HepG2 (cell line): ENCODE data around the gene ERCC6L2. TPM values are rescaled to one million over a fixed set of nuclear protein-coding genes. Genes with fewer than 3 reads are reported as not detected.

Experiments used
- ATAC-seq: fragments of 200-7000 bp; cut with Tn5 transposase; 3 replicates; pipeline ENCODE4 v1.9.1; 2020; ENCODE audit warnings: mild to moderate bottlenecking, moderate library complexity
- BruUV-seq: library from RNA; stranded (reverse); fragments of 400-500 nt; replicated peaks from 2 replicates; lab custom pipeline; 2021; lab: Mats Ljungman, UMichigan
- CTCF ChIA-PET: fragments of 300-600 bp; formaldehyde crosslinking; extraction: SDS; loops from one replicate; lab custom pipeline; 2021; ENCODE audit warnings: low total read pairs, inconsistent platforms, low intra/inter-chr PET ratio; lab: Yijun Ruan, JAX
- POLR2A ChIA-PET: fragments of 350-600 bp; sonication (Branson Sonifier 250); formaldehyde crosslinking; loops from one replicate; lab custom pipeline; 2020; ENCODE audit warnings: antibody characterized with exemption, inconsistent platforms; lab: Yijun Ruan, JAX
- DNase-seq: peaks from one replicate; pipeline ENCODE4 v3.0.0-alpha.2; 2015; ENCODE audit warnings: low spot score
- FAIRE-seq: peaks from 3 replicates; lab custom pipeline; 2011; peaks lifted over from hg19 to GRCh38; lab: Jason Lieb, UNC
- H2AFZ ChIP-seq: one replicate; pipeline ENCODE4 v1.6.1; 2011; ENCODE audit warnings: low read length, inconsistent platforms
- H3K27ac ChIP-seq: fragments of 300-600 bp; 3 replicates; pipeline ENCODE4 v1.8.0; 2011; ENCODE audit warnings: mixed run types, mild to moderate bottlenecking, mixed read lengths, low read length, inconsistent platforms; ENCODE audit not compliant: insufficient read depth; ENCODE audit errors: extremely low read length
- H3K27me3 ChIP-seq, 2 experiments: fragments of 200-600 bp in 1 of 2; 2 replicates in 1 of 2; 3 replicates in 1 of 2; pipeline versions ENCODE4 v1.6.0 to v1.8.0; 2011; ENCODE audit warnings: low read length in 2 of 2, mild to moderate bottlenecking in 2 of 2, moderate library complexity in 2 of 2, inconsistent platforms in 1 of 2; ENCODE audit not compliant: insufficient read depth in 2 of 2, control insufficient read depth in 1 of 2
- H3K36me3 ChIP-seq, 2 experiments: fragments of 200-600 bp in 1 of 2; replicated peaks in 1 of 2; 2 replicates in 1 of 2; 3 replicates in 1 of 2; pipeline versions ENCODE4 v1.5.1 to v1.8.0; 2011; ENCODE audit warnings: low read length in 2 of 2, inconsistent platforms in 1 of 2; ENCODE audit not compliant: insufficient read depth in 2 of 2, control insufficient read depth in 1 of 2
- H3K4me1 ChIP-seq: 2 replicates; pipeline ENCODE4 v1.5.1; 2012; ENCODE audit warnings: low read length, inconsistent platforms; ENCODE audit not compliant: insufficient read depth
- H3K4me2 ChIP-seq: 2 replicates; pipeline ENCODE4 v1.6.0; 2011; ENCODE audit warnings: low read depth, low read length, inconsistent platforms
- H3K4me3 ChIP-seq, 3 experiments: fragments of 200-600 bp in 1 of 3; sonication (generic), shearing (Covaris generic) in 1 of 3; replicated peaks in 1 of 3; 2 replicates each; pipeline ENCODE4 v1.5.1; 2011 to 2016; ENCODE audit warnings: low read length in 3 of 3, inconsistent platforms in 2 of 3, low read depth in 2 of 3, mild to moderate bottlenecking in 2 of 3, control low read depth in 1 of 3, mixed read lengths in 1 of 3; ENCODE audit not compliant: insufficient read depth in 1 of 3
- H3K79me2 ChIP-seq: one replicate; pipeline ENCODE4 v1.6.1; 2011; ENCODE audit warnings: low read length, inconsistent platforms; ENCODE audit not compliant: insufficient read depth
- H3K9ac ChIP-seq: 2 replicates; pipeline ENCODE4 v1.6.0; 2011; ENCODE audit warnings: mild to moderate bottlenecking, low read depth, low read length, inconsistent platforms; ENCODE audit not compliant: insufficient read depth
- H3K9me3 ChIP-seq: 2 replicates; pipeline ENCODE4 v1.5.1; 2012; ENCODE audit warnings: mild to moderate bottlenecking, low read length
- H4K20me1 ChIP-seq: 2 replicates; pipeline ENCODE4 v1.6.0; 2011; ENCODE audit warnings: inconsistent platforms, mild to moderate bottlenecking, low read length, moderate library complexity; ENCODE audit not compliant: insufficient read depth
- CEBPG ChIP-seq: IDR thresholded peaks from 2 replicates; pipeline ENCODE4 v1.6.1; 2016
- DDIT3 ChIP-seq: sonication (generic); formaldehyde crosslinking; IDR thresholded peaks from 2 replicates; pipeline ENCODE4 v1.4.0; 2020; ENCODE audit warnings: mild to moderate bottlenecking, missing genetic modification reagents
- FOXA3 ChIP-seq: IDR thresholded peaks from 2 replicates; pipeline ENCODE4 v1.6.1; 2016; ENCODE audit warnings: missing genetic modification reagents, missing compliant biosample characterization
- KDM5A ChIP-seq: fragments of 200-600 bp; sonication (generic); IDR thresholded peaks from 2 replicates; pipeline ENCODE4 v1.7.0; 2018; ENCODE audit warnings: antibody characterized with exemption, mild to moderate bottlenecking, low read length, borderline replicate concordance
- MBD4 ChIP-seq: IDR thresholded peaks from 2 replicates; pipeline ENCODE4 v1.6.1; 2012; ENCODE audit warnings: low read length, inconsistent platforms, borderline replicate concordance
- MEIS2 ChIP-seq: sonication (generic); formaldehyde crosslinking; IDR thresholded peaks from 2 replicates; pipeline ENCODE4 v1.9.0; 2021; ENCODE audit warnings: mild to moderate bottlenecking, missing genetic modification reagents
- PCBP1 ChIP-seq: fragments of 200-400 bp; formaldehyde crosslinking; IDR thresholded peaks from 2 replicates; pipeline ENCODE4 v1.6.1; 2017; ENCODE audit warnings: mild to moderate bottlenecking, low read depth, low read length, borderline replicate concordance
- RFX5 ChIP-seq: IDR thresholded peaks from 2 replicates; pipeline ENCODE4 v1.6.1; 2011; ENCODE audit warnings: low read depth, low read length, improper control_type of control experiment
- SCMH1 ChIP-seq: sonication (generic); formaldehyde crosslinking; IDR thresholded peaks from 2 replicates; pipeline ENCODE4 v1.9.0; 2021; ENCODE audit warnings: missing genetic modification reagents, mild to moderate bottlenecking, borderline replicate concordance
- SMAD1 ChIP-seq: sonication (generic); formaldehyde crosslinking; IDR thresholded peaks from 2 replicates; pipeline ENCODE4 v1.4.0; 2020; ENCODE audit warnings: missing genetic modification reagents, low read depth, mild to moderate bottlenecking, borderline replicate concordance
- ZNF225 ChIP-seq: sonication (generic); formaldehyde crosslinking; IDR thresholded peaks from 2 replicates; pipeline ENCODE4 v1.4.0; 2020; ENCODE audit warnings: mild to moderate bottlenecking, missing genetic modification reagents
- ZNF766 ChIP-seq: sonication (generic); formaldehyde crosslinking; IDR thresholded peaks from 2 replicates; pipeline ENCODE4 v1.5.0; 2020; ENCODE audit warnings: missing genetic modification reagents, borderline replicate concordance
- WGBS: methylation state at CpG from one replicate; pipeline ENCODE4 v1.1.6; 2017; ENCODE audit warnings: low lambda C conversion rate; 5-methylcytosine and 5-hydroxymethylcytosine counted together
- in situ Hi-C: cut with HindIII; loops from 2 replicates; pipeline ENCODE4 v1.10.0; 2017; ENCODE audit warnings: low pct_unique_long_range_greater_than_20kb; ENCODE audit not compliant: extremely low pct_ligation_motif_present
- intact Hi-C: fragments of 100-400 bp; cut with micrococcal nuclease; formaldehyde crosslinking; loops from one replicate; pipeline ENCODE4 v1.10.0; 2022; ENCODE audit not compliant: unreplicated experiment
- polyA plus RNA-seq, 8 experiments: library from polyadenylated mRNA; depleted of rRNA in 3 of 8; stranded (reverse) in 7 of 8; unstranded in 1 of 8; fragments of >200 nt; fragmentation: Illumina TruSeq in 4 of 8; extraction: Trizol in 4 of 8; gene quantifications; 2 replicates each; pipeline versions ENCODE4 v1.2.1 to v1.2.3, GENCODE V29; 2011 to 2016; ENCODE audit warnings: low read depth in 4 of 8, missing spikeins in 1 of 8, mixed read lengths in 1 of 8; ENCODE audit not compliant: insufficient read depth in 1 of 8
- total RNA-seq, 5 experiments: library from RNA; depleted of rRNA; stranded (reverse); fragments of >200 nt; fragmentation: Illumina TruSeq; extraction: Trizol; gene quantifications; 2 replicates each; pipeline ENCODE4 v1.2.3, GENCODE V29; 2016; ENCODE audit warnings: low read depth in 1 of 5

Gene ERCC6L2
- total and polyA plus RNA-seq, 2 of the 13 experiments (the other 11 are each of a cell fraction or from before 2014, with no cell fraction given) = 13.4 to 45.9 TPM

- TF ChIP-seq SCMH1 (CRISPR knock-in tag) = no peak
- no peak for TF ChIP-seq CEBPG (CRISPR knock-in tag)
- TF ChIP-seq ZNF766 = no peak
- no peak for TF ChIP-seq PCBP1
- TF ChIP-seq ZNF225 = no peak
Measured at GRCh38 chr9:95942016-95942415, 66.5 kb downstream of the ERCC6L2 start (continued).

GRCh38 chr9:95947118-95947517, 71.6 kb downstream of the ERCC6L2 start:
- FAIRE-seq = no peak
- 95% methylated on average over 1 of the region's 1 CpG for WGBS

More at GRCh38 chr9:95947118-95947517, 71.6 kb downstream of the ERCC6L2 start:
- in situ Hi-C loops = no loop called here
- ChIA-PET CTCF (no interaction called here), POLR2A (no interaction called here)
- Histone ChIP-seq H3K4me1 (no peaks in the 10 kb centered on the region), H3K27ac (no peak overlapping the region), H4K20me1 (no peaks in the 10 kb centered on the region), H3K36me3 (peaks cover 0 to 18% of the 10 kb centered on the region in 2 experiments; a peak in 3 of 5 replicates), H3K4me2 (no peak overlapping the region), H3K27me3 (no peaks in the 10 kb centered on the region), H3K79me2 (no peaks in the 10 kb centered on the region), H2AFZ (no peak overlapping the region), H3K9ac (no peak overlapping the region), H3K4me3 (no peak overlapping the region), H3K9me3 (peaks cover 11% of the 10 kb centered on the region; the same call in 1 of the 2 replicates)
- TF ChIP-seq MBD4 (no peak), RFX5 (no peak), FOXA3 (CRISPR knock-in tag) (no peak), DDIT3 (CRISPR knock-in tag) (no peak), SMAD1 (CRISPR knock-in tag) (no peak), KDM5A (no peak), MEIS2 (CRISPR knock-in tag) (no peak)
- ATAC-seq (no peak), DNase-seq (no peak)
- intact Hi-C loops = no loop called here
- no TSS peak for BruUV-seq
